ENCODE data around the gene DGKD. TPM values are rescaled to one million over a fixed set of nuclear protein-coding genes. Genes with fewer than 3 reads are reported as not detected.

DGKD gene
- polyA plus RNA-seq, 3 donors: 14.5 to 67.5 (median 16.6) TPM

- no peak overlapping the region for H3K9ac ChIP-seq (ENCODE audit: insufficient read depth, low read length, poor library complexity, severe bottlenecking)
- peak; percentile 12 for TF ChIP-seq CTCF (IDR thresholded peaks at IDR 0.05)
- H3K79me2 ChIP-seq (ENCODE audit: insufficient read depth, low read length): no peaks in the 10 kb centered on the region
- Mint-ChIP-seq H3K27ac (peak overlapping the region in 2 of 7 donors; percentile 51 to 68), H3K27me3 (ENCODE audit: low read depth in 3 of 3) (peaks cover 2 to 12% (median 6%) of the 10 kb centered on the region in 3 donors), H3K4me1 (peaks cover 7% of the 10 kb centered on the region), H3K9me3 (peaks cover 0 to 5% (median 0%) of the 10 kb centered on the region in 7 donors), H3K36me3 (no peaks in the 10 kb centered on the region), H3K4me3 (no peak overlapping the region)
- no peaks in the 10 kb centered on the region for H3K27me3 ChIP-seq (ENCODE audit: control insufficient read depth in 2 of 2, insufficient read depth in 2 of 2, low read length in 2 of 2)
- no peak overlapping the region for H3K4me3 ChIP-seq (replicated peaks in 1 of 3; ENCODE audit: low read depth in 2 of 3, low read length in 3 of 3)
- no peak overlapping the region for H3K27ac ChIP-seq (ENCODE audit: low read depth in 1 of 2, low read length in 2 of 2)
- DNase-seq: no peak
- WGBS (ENCODE audit: insufficient coverage): no CpG with 5 or more reads among the region's 11 CpGs
- H3K4me1 ChIP-seq (ENCODE audit: control insufficient read depth in 1 of 2, insufficient read depth in 2 of 2, low read length in 2 of 2): no peaks in the 10 kb centered on the region
- no peak overlapping the region for H2AFZ ChIP-seq (ENCODE audit: insufficient read depth, low read depth, low read length, poor library complexity, severe bottlenecking)
- H3K36me3 ChIP-seq (replicated peaks in 1 of 2; ENCODE audit: control insufficient read depth in 1 of 2, insufficient read depth in 2 of 2, low read length in 2 of 2): no peaks in the 10 kb centered on the region
- intact Hi-C loops (cut with micrococcal nuclease): no loop called here
- no peaks in the 10 kb centered on the region for H4K20me1 ChIP-seq (ENCODE audit: insufficient read depth, low read length)
- H3K9me3 ChIP-seq (replicated peaks in 1 of 2; ENCODE audit: control insufficient read depth in 1 of 2, insufficient read depth in 1 of 2, low read length in 2 of 2): no peaks in the 10 kb centered on the region
- no peak overlapping the region for H3K4me2 ChIP-seq (replicated peaks; ENCODE audit: extremely low read depth, low read length, poor library complexity, severe bottlenecking)
Observed at GRCh38 chr2:233311241-233311926, 42.9 kb upstream of the DGKD start.

- Histone ChIP-seq H3K79me2 (ENCODE audit: insufficient read depth, low read length) (no peaks in the 10 kb centered on the region), H3K9ac (ENCODE audit: insufficient read depth, low read length, poor library complexity, severe bottlenecking) (no peak overlapping the region), H4K20me1 (ENCODE audit: insufficient read depth, low read length) (no peaks in the 10 kb centered on the region), H3K36me3 (replicated peaks in 1 of 2; ENCODE audit: control insufficient read depth in 1 of 2, insufficient read depth in 2 of 2, low read length in 2 of 2) (no peaks in the 10 kb centered on the region), H3K4me1 (ENCODE audit: control insufficient read depth in 1 of 2, insufficient read depth in 2 of 2, low read length in 2 of 2) (no peaks in the 10 kb centered on the region), H3K4me3 (replicated peaks in 1 of 3; ENCODE audit: low read depth in 2 of 3, low read length in 3 of 3) (no peak overlapping the region), H3K27ac (ENCODE audit: low read depth in 1 of 2, low read length in 2 of 2) (no peak overlapping the region), H3K9me3 (replicated peaks in 1 of 2; ENCODE audit: control insufficient read depth in 1 of 2, insufficient read depth in 1 of 2, low read length in 2 of 2) (no peaks in the 10 kb centered on the region), H2AFZ (ENCODE audit: insufficient read depth, low read depth, low read length, poor library complexity, severe bottlenecking) (no peak overlapping the region), H3K27me3 (ENCODE audit: control insufficient read depth in 2 of 2, insufficient read depth in 2 of 2, low read length in 2 of 2) (no peaks in the 10 kb centered on the region), H3K4me2 (replicated peaks; ENCODE audit: extremely low read depth, low read length, poor library complexity, severe bottlenecking) (no peak overlapping the region)
- Mint-ChIP-seq H3K27me3 (ENCODE audit: low read depth in 3 of 3) (peaks cover 2 to 12% (median 4%) of the 10 kb centered on the region in 3 donors), H3K4me1 (peaks cover 9% of the 10 kb centered on the region), H3K36me3 (no peaks in the 10 kb centered on the region), H3K9me3 (peaks cover 0 to 4% (median 0%) of the 10 kb centered on the region in 7 donors), H3K4me3 (no peak overlapping the region), H3K27ac (no peak overlapping the region)
- 92% methylated on average over 8 of the region's 8 CpGs for WGBS (ENCODE audit: insufficient coverage)
- no peak for DNase-seq
- no peak for TF ChIP-seq CTCF (IDR thresholded peaks at IDR 0.05)
- intact Hi-C loops (cut with micrococcal nuclease): no loop called here
Observed at GRCh38 chr2:233312874-233313273, 41.4 kb upstream of the DGKD start.
